Measurements from ENCODE around the gene ADSS1.
A peak's percentile ranks its signal among the peaks of the same experiment; 100 is the strongest.
"Not testable (repeated sequence)": the region's sequence is repeated elsewhere in the genome, so short reads cannot be mapped to it uniquely, and the experiment has no call there.

Gene ADSS1

DNA sequence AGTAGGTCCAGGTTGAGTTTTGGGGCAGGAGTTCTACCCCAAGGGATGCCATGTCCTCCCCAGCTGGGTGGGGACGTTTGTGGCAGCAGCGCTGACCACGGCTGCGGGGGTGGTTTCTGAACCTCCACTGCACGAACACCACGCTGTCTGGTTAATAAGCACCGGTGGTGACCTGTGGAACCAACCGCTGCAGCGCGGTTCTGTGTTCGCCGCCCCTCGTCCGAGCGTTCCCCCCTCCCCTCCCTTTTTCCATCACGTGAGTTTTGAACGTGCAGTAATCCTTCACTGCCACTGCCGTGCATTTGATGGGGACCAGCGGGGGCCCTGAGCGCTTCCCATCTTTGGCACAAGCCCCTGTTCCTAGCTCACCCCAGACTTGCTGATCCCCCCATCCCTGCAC is 6.4 kb upstream of the ADSS1 start:
- no peak for DNase-seq (ENCODE audit: low read depth in 2 of 2)

DNA sequence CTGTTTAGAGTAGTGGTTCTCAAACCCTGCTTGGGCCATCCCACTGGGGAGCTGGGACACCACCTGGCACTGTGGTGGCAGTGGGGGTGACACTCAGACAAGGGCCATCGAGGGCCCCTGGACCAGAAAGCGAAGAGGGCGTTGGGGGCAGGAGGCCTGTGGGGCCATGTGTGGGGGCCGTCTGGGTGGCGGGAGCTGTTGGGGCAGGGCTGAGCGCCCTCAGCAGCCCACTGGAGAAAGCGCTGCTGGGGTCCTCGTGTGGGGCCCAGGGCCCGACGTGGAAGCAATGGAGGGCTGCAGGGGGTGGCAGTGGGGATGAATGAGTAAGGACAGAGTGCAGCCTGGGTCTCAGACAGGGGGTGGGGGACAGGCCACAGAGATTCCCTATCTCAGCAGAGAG is 5.9 kb upstream of the ADSS1 start:
- DNase-seq (ENCODE audit: low read depth in 2 of 2): no peak

DNA sequence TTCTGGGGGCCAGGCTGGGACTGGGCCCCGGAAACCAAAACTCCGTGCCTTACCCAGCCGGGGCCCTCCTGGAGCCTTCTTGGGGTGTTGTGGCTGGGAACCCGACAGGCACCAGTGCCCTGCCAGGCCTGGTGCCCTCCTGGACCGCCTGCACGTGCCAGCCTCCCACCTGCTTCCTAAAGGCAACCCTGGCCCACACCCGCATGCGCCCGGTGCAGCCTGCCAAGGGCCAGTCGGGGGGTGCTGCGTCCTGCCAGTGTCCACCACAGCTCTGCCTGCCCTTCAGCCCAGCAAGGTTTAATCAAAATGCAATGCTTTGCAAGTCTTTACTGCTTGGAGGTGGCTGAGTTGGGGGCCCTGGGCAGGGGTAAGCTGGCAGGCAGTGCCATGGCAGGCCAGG is 5.2 kb upstream of the ADSS1 start:
- DNase-seq (ENCODE audit: low read depth in 2 of 2): no peak

DNA sequence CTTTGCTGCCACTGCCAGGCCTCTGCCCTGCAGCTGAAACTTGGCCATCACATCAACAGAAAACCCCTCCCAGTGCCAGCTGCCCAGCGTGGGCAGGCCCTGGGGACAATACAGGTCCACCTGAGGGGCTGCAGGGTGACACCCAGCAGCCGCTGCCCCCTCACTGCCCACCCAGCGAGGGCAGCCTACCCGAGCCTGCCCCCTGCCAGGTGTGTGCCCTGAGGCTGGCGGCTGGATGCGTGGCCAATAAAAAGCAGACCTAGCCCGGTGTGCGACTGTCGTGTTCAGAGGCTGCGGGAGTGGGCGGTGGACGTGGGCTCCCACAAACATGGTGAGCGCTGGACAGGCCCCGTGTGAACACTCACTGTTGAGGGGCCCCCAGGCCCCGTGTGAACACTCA is 4.7 kb upstream of the ADSS1 start:
- DNase-seq (ENCODE audit: low read depth in 2 of 2): no peak

DNA sequence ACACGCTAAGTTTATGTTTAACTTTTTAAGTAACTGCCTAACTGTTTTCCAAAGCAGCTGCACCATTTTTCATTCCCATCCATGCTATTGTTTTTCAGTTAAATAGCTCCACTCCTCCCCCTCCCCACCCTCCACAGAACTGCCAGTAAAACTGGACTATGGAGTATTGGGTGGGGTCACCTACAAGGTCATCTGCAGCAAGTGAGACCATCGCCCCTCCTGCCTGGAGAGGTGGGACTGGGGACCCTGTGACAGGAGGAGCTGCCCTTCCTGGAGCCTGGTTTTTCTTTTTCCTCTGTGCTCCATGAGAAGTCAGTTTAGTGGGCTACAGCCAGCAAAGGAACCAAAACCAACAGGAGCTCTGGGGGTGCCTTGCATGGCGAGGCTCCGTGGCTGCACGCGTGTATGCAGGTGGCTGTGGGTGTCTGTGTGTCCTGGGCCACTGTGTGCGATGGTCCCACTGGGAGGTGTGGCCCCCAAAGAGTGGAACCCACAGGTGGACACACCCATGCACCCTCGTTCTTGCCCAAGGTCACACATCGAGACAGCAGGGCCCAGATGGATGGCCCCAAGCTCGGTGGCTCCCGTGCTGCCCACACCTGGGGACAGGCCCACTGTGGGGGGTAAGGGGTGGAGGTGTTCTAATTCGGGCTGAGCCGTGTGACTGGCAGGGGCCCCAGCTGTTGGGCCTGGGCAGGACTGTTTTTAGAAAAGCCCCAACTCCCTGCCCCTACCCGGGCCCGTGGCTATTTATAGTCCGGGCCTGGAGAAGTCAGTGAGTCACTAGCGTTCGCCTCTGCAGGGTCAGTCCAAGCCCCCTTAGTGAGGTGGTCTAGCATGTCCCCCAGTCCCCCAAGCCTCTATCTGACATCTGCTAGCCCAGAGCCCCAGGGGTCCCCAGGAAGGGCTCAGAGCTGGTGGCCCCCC is 2.3 kb upstream of the ADSS1 start:
- DNase-seq (ENCODE audit: low read depth in 2 of 2): no peak

DNA sequence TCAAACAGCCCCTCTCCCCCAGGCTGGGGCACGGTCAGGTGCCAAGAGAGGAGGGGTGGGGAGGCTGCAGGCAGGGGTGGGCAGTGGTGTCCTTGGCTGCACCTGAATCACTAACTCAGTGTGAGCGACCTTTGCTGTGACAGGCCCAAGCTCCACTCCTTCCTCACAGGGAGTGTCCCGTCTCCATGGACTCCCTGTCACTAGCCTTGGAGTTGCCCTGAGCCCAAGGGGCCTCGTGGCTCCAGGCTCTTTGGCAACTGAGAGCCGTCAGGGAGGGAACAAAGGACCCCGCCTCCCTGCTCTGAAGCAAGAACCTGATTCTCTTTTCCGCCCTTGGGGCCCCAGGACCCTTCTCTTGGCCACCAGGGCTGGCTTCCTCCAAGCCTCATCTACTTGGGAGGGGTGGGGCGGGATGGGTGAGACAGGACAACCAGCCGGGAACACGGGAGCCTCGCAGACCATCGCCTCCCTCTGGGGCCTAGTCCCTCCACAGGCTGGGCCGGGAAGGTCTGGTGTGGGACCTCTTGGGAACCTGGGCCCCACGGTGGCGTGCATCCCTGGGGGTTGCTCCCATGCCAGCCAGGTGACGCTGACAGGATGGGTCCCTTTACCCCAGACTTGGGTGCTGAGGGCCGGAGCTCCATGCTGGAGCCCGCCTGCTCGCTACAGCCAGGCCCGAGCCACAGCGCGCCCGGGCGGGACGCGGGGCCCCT is 935 bp upstream of the ADSS1 start:
- no peak for DNase-seq (ENCODE audit: low read depth in 2 of 2)

DNA sequence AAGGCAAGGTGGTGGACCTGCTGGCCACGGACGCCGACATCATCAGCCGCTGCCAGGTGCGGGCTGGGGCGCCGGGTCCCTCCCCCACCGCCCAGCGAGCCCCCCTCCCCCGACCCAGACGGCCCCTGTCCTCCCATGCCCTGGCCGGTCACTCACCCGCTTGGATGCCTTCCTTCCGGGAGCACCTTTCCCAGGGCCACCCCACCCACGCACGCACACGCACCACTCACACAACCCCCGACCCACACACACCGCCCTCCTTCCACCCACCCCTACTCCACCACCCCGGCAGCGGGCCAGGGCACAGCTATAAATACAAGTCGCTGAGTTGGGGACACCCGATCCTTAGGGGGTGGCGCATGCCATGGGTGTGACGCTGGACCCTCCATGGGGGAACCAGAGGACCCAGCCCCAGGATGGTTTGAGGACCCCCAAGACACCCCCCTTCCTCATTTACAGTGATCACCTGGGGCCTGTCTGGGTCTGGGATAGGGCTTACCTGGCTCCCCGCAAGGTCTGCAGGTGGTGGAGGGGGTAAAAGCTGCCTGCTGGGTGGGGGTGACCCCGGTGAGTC is 465 bp downstream of the ADSS1 start:
- no peak for DNase-seq (ENCODE audit: low read depth in 2 of 2)

DNA sequence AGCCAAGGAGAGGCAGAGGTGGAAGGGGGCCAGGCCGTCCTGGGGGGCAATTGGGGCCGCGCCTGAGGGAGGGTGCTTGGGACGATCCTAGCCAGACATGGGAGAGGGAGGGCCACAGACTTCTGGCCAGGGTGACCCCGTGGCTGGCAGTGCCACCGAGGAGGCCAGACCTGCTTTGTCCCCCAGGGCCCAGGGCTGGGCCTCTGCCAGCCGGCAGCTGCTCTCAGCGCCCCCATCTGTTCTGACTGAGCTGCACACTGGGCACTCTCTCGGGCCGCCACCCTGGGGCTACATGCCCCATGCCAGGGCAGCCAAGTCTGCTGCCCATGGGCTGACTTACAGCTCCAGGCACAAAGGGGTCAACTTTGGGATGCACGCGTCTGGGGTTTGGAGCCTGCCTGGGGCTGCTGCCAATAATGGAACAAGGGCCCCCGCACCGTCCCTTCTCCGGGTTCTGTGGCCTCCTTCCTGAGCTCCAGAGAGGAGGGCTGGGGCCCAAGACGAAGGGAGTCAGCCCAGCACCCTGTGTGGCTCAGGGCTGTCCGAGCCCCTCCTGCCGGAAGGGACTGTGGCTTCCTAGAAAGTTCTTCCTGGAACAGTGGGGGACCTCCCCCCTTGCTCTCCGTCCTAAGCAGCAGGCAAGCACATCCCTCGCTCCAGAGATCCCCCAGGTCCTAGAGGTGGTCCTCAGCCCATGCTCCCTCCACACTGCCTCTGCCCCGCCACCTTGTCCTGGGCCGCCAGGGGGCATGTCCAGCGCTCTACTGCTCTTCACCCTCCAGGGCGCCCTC is 1.1 kb downstream of the ADSS1 start:
- DNase-seq (ENCODE audit: low read depth in 2 of 2): peak in 1 of 2 experiments; percentile 15

DNA sequence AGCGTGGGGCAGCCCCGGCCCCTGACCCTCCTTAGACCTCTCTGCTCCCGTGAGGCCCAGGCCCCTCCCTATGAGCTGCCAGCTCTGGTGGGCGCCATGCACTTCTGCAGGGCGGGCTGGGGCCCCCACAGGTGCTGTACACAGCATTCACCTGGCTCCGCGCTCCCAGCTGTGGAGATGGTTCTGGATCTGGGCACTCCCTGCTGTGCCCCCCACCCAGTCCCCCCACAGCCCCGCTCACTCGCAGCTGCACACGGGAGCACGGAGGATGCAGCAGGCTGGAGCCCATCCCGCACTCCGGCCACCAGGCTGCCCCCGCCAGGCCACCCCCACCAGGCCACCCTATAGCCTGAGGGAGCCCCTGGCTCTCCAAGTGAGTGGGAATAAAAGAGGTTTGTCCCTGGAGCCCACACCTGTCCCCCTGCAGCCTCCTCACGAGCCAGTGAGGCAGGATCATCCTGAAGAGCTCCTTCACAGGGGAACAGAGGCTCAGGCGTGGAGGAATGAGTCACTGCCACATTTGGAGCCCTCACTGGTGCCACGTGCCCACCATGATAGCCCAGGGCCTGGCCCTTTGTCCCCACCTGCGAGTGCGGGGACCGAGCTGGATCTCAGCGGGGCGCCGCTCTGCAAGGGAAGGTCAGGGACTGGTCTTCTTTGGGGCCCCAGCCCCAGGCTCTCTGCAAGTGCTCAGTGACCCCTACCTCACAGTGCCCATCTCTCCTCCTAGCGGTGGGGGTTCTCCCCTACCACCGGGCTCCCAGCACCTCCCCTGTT is 1.9 kb downstream of the ADSS1 start:
- no peak for DNase-seq (ENCODE audit: low read depth in 2 of 2)

DNA sequence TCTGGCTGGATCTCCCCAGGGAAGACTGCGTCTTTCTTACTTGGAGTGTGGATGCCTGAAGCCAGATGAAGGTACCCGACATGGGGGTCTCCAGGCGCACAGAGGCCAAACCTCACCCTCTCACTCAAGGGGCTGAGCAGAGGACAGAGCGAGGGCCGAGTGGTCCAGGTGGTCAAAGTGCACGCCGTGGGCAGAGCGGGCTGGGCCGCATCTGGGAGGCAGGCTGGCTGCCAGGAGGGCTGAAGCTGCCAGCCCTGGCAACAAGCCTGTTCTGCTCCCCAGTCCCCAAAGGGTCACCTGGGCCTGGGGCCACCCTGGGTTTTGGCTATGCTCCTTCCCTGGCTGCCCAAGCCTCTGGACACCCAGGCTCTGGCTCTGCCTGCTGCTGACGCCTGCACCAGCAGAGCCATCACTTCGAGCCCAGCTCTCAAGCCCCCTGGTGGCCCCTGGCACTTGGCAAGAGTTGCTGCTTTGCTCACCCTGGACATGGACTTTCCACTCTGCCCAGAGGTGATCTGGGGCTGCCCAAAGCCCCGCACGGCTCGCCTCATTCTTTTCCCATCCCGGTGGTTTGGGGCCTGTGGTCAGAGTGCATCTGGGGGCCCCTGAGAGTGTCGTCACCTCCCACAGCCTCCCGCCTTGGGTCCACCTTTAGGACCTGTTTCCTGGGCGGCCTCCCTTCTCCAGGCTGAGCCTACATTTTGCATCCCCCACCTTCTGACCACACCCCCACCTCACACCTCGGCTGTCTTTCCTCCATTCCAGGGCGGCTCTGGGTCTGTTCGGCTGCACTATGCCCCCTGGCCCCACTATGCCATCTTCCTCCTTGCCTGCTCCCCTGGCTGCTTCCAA is 2.8 kb downstream of the ADSS1 start:
- DNase-seq (ENCODE audit: low read depth in 2 of 2): no peak

DNA sequence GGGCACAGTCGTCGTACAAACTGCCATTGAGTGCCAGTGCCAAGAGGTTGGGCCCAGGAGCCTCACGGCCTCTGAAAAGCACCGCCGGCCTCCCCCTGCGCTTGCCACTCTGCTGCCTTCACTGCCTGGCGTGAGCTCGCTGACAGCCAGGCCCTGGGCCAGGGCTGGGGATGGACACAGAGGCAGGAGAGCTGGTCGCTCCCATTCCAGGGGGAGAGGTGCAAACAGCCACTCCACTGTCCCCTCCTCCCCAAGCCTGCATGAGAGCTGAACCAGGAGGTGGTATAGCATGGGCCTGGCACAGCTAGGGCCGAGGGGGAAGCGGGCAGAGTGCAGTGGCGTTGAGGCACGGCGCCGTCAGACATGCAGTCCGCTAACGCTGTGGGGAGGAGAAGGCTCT is 4.6 kb downstream of the ADSS1 start:
- no peak for DNase-seq (ENCODE audit: low read depth in 2 of 2)

DNA sequence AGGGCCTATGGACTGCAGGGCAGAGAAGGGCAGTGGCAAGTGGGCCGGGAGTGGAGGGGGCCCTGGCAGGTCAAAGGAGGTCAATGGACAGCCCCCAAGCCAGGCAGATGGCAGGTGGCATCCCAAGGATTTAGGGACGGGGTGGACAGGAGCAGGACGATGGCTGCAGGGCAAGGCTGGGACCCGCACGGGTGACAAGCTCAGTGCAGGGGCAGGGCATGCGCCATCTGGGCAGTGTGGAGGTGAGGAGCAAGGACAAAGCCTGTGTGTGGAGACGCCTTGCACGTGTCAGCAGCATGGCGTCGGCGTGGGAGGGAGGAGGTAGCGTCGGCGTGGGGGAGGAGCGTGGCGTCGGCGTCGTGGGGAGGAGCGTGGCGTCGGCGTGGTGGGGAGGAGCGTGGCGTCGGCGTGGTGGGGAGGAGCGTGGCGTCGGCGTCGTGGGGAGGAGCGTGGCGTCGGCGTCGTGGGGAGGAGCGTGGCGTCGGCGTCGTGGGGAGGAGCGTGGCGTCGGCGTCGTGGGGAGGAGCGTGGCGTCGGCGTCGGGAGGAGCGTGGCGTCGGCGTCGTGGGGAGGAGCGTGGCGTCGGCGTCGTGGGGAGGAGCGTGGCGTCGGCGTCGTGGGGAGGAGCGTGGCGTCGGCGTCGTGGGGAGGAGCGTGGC is 5.3 kb downstream of the ADSS1 start:
- DNase-seq (ENCODE audit: low read depth in 2 of 2): not testable (repeated sequence)

DNA sequence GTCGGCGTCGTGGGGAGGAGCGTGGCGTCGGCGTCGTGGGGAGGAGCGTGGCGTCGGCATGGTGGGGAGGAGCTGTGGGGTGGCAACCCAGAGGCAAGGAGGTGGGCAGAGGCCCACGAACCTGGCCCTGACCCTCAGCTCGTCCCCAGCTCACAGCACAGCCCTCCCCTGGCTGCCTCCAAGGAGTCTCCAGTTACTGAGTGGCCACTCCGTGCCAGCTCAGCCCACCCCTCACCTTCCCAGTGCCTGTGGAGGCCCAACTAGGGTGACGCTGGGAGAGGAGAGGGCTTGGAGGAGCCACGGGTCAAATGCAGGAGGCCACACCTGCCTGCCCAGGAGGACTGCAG is 5.8 kb downstream of the ADSS1 start:
- DNase-seq (ENCODE audit: low read depth in 2 of 2): no peak

DNA sequence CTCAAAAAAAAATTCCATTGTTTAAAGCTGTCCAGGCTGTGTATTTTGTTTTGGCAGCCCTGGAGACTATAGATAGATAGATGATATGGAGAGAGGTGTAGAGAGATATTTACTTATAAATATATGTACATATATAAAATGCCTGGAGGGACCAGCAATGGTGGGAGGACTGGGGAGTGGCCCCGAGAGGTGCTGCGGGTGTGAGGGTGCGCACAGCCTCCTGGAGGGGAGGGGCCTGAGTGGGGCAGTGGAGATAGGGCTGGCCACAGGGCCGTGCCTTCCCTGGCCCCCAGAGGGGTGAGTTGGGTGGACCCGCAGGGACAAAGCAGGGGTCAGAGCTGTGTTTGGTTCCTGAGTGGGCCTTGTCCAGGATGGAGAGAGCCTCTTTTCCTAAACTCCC is 6.5 kb downstream of the ADSS1 start:
- DNase-seq (ENCODE audit: low read depth in 2 of 2): no peak

DNA sequence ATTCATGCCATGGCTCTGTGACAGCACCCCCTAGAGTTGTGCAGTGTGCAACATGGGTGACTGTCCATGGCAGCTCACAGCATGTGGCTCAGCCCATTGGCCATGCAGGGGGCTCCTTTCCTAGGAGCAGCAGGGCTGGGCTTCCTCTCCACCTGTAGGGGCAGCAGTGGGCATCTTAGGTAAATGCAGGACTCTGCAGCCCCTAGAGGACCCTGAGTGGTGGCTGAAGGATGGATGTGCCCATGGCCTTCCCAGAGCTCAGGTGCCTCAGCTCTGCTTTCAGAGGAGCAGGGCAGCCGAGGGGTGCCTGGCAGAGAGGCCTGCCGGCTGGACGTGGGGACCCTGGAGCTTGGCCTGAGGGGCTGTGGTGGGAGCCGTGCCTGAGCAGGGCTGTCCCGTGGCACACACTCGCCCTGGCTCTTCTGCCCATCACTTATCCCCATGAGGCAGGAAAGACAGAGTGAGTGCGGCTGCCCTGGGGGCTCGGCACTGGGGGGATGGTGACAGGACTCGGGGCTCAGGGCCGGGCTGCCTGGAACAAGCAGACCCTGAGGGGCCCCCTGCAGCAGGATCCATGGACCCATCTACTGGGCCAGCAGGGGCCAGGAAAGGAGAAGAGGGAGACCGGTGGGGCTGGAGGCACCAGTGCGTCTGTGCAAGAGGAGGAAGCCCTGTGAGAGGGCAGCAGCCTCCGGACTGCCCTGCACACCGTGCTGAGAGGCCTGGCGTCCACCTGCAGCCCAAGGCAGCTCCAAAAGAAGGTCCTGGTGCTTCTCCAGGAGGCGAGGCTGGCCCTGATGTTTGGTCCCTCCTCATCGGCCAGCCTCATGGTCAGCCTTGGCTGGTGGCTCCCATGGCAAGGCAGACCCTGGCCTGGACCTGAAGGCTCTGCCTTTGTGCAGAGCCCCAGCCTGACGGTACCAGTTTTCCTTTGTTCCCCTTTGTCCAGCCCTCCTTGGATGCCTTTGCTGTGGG is 7.6 kb downstream of the ADSS1 start:
- DNase-seq (ENCODE audit: low read depth in 2 of 2): no peak

DNA sequence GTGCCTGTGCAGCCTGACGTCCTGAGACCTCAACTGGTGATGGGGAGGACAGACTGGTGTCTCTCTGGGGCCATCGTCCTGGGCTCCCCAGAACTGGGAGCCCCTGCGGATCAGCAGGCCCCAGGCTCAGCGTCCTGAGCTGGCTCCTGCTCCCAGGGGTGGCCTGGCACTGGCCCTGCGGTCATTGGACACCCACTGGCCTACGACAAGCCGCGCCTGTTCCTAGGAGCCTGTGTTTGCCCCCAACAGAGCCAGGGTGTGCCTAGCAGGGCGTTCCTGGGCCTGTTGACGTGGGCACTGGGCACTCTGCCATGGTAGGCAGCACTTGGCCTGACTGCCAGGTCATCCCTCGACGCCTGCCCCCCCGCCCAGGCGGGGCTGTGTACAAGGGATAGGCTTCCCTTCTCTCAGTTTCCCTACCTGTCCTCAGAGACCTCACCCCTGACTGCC is 8.4 kb downstream of the ADSS1 start:
- DNase-seq (ENCODE audit: low read depth in 2 of 2): no peak

DNA sequence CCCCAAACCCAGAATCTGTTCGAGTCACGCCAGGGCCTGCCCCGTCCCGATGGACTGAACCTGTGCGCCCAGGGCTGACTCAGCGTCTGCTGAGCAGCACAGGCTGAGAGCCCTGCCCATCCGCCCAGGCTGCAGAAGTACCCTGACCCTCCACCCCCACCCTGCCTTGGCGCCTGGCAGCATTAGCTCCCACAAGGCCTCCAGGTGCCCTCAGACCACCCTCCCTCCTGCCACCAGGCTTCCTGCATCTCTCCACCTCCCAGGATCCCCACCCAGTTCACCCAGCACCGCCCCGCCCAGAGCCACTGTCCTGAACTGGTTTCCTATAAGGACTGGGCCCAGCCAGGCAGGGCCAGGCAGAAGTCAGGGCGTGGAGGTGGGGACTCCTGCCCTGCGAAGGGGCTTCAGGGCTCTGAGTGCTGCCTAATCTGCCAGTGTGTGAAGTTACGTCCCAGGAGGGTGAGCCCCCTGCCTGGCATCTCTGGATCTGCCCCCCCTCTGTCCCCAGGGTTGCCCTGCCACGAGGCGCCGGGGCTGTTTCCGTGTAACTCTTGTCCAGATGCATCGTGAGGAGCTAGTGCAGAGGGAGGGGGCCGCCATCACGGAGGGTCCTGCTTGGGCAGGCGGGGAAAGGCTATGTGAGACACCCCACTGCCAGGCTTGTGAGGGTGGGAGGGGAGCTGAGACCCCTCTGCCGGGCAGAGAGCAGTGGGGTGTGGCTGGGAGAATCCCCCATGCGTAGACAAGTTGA is 9.1 kb downstream of the ADSS1 start:
- no peak for DNase-seq (ENCODE audit: low read depth in 2 of 2)

DNA sequence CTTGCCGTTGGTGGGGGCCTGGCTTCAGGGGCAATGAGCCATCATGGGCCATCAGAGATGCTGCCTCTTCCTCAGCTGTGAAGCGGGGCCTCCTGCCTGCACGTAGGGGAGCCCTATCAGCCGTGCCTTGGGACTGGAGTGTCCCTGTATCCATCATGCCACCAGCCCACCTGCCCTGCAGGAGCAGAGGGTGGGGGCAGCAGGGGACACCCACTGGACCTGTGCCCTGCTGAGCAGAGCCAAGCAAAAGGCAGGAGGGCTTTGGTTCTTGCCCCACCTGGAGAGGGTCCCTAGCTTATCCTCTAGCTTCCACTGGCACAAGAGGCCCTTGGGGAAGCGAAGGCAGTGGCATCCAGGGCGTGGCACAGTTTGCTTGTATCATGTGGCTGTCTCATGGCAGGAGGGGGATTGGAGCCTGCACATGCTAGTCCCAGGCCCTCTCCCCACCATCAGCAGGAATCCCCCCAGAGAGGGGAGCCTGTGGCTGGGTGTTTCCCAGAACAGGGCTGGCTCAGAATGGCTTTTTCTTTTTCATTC is 10.1 kb downstream of the ADSS1 start:
- no peak for DNase-seq (ENCODE audit: low read depth in 2 of 2)
